DND-41 (cell line): Measurements from ENCODE around the gene PHF19.
A peak's percentile ranks its signal among the peaks of the same experiment; 100 is the strongest.

Source experiments
- ATAC-seq: fragments of 200-7000 bp; cut with Tn5 transposase; 3 replicates; pipeline ENCODE4 v1.9.1; 2021; ENCODE audit warnings: low read depth; ENCODE audit not compliant: insufficient read depth
- DNase-seq: peaks from one replicate; pipeline ENCODE4 v3.0.0-alpha.2; 2020
- H2AFZ ChIP-seq: 2 replicates; pipeline ENCODE4 v1.6.0; 2012; ENCODE audit warnings: low read depth, low read length
- H3K27ac ChIP-seq: 2 replicates; pipeline ENCODE4 v1.5.1; 2012; ENCODE audit warnings: low read length, inconsistent platforms
- H3K27me3 ChIP-seq: fragments of 200-600 bp; sonication (generic); 2 replicates; pipeline ENCODE4 v1.6.0; 2012; ENCODE audit warnings: low read length, mild to moderate bottlenecking, inconsistent platforms; ENCODE audit not compliant: insufficient read depth, poor library complexity
- H3K36me3 ChIP-seq: 2 replicates; pipeline ENCODE4 v1.5.1; 2012; ENCODE audit warnings: low read length, inconsistent platforms; ENCODE audit not compliant: insufficient read depth
- H3K4me1 ChIP-seq: 2 replicates; pipeline ENCODE4 v1.5.1; 2012; ENCODE audit warnings: mild to moderate bottlenecking, low read length; ENCODE audit not compliant: insufficient read depth
- H3K4me2 ChIP-seq: 2 replicates; pipeline ENCODE4 v1.6.0; 2012; ENCODE audit warnings: mild to moderate bottlenecking, moderate library complexity, low read length, inconsistent platforms; ENCODE audit not compliant: insufficient read depth
- H3K4me3 ChIP-seq, 2 experiments: fragments of 200-600 bp in 1 of 2; shearing (Covaris generic) in 1 of 2; 2 replicates each; pipeline ENCODE4 v1.5.1; 2012 to 2016; ENCODE audit warnings: inconsistent platforms in 2 of 2, low read length in 2 of 2, mild to moderate bottlenecking in 2 of 2, low read depth in 1 of 2, moderate library complexity in 1 of 2
- H3K79me2 ChIP-seq: 2 replicates; pipeline ENCODE4 v1.6.0; 2012; ENCODE audit warnings: low read length, inconsistent platforms; ENCODE audit not compliant: insufficient read depth
- H3K9ac ChIP-seq: 2 replicates; pipeline ENCODE4 v1.6.0; 2012; ENCODE audit warnings: low read depth, mild to moderate bottlenecking, inconsistent platforms, low read length, moderate library complexity
- H3K9me3 ChIP-seq: 2 replicates; pipeline ENCODE4 v1.5.1; 2012; ENCODE audit warnings: low read length, moderate library complexity, mild to moderate bottlenecking, inconsistent platforms; ENCODE audit not compliant: insufficient read depth, severe bottlenecking
- H4K20me1 ChIP-seq: 2 replicates; pipeline ENCODE4 v1.6.0; 2012; ENCODE audit warnings: low read length; ENCODE audit not compliant: insufficient read depth
- EZH2 ChIP-seq: IDR thresholded peaks from 3 replicates; pipeline ENCODE4 v1.6.1; 2012; ENCODE audit warnings: borderline replicate concordance, low read depth, mild to moderate bottlenecking, moderate library complexity, low read length, inconsistent platforms; ENCODE audit not compliant: severe bottlenecking
- TF ChIP-seq, protein P1 (sequence below): IDR thresholded peaks from 2 replicates; pipeline ENCODE4 v1.5.1; 2012; ENCODE audit warnings: borderline replicate concordance, low read length, moderate library complexity, mild to moderate bottlenecking; ENCODE audit not compliant: poor library complexity, severe bottlenecking; ENCODE audit errors: extremely low read depth

PHF19 gene

DNA sequence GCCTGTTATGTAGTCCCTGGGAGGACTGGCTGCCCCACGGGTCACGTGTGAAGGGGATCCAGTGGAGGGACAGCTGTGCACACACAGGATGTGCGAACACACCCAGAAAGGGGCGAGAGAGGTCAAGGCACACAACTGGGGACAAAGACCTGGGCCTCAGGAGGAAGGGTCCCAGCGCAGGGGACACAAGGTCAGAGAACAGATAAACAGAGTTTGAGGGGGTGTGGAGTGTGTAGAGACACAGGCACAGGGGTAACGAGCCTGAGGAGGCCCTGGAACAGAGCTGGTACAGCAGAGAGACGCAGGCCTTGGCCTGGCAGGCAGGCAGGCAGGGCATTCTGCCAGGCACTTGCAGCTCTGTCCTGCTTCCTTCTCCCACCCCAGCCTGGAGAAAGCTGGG is 19.5 kb downstream of the PHF19 start:
- peaks cover 89% of the 10 kb centered on the region for H3K36me3 ChIP-seq
- TF ChIP-seq, protein P1, sequence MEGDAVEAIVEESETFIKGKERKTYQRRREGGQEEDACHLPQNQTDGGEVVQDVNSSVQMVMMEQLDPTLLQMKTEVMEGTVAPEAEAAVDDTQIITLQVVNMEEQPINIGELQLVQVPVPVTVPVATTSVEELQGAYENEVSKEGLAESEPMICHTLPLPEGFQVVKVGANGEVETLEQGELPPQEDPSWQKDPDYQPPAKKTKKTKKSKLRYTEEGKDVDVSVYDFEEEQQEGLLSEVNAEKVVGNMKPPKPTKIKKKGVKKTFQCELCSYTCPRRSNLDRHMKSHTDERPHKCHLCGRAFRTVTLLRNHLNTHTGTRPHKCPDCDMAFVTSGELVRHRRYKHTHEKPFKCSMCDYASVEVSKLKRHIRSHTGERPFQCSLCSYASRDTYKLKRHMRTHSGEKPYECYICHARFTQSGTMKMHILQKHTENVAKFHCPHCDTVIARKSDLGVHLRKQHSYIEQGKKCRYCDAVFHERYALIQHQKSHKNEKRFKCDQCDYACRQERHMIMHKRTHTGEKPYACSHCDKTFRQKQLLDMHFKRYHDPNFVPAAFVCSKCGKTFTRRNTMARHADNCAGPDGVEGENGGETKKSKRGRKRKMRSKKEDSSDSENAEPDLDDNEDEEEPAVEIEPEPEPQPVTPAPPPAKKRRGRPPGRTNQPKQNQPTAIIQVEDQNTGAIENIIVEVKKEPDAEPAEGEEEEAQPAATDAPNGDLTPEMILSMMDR, result no peak
- no peak for TF ChIP-seq EZH2
- no peaks in the 10 kb centered on the region for H4K20me1 ChIP-seq
- ATAC-seq (no peak), DNase-seq (no peak)
- no peak overlapping the region for H3K4me3 ChIP-seq
- H2AFZ ChIP-seq, result no peak overlapping the region
- no peaks in the 10 kb centered on the region for H3K79me2 ChIP-seq
- H3K9me3 ChIP-seq, result no peaks in the 10 kb centered on the region
- no peak overlapping the region for H3K4me2 ChIP-seq
- H3K9ac ChIP-seq, result no peak overlapping the region
- no peaks in the 10 kb centered on the region for H3K4me1 ChIP-seq
- no peaks in the 10 kb centered on the region for H3K27me3 ChIP-seq
- no peak overlapping the region for H3K27ac ChIP-seq

DNA sequence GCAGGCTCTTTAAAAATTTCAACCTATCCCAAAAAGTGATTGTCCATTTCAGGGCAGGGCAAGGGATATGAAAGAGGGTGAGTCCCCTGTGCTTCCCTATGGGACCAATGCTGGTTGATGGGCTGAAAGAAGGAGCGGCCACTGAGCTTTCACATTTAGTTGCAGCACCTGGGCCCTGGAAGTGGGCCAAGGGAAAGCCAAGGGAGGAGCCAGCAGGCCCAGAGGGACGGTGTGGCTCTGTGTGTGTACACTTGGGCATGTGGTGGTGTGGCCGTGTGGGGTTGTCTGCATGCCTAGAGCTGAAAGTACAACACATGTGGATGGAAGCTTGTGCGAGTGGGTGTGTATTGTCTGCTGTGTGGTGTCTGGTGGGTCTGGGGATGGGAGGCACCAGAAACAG is 20.3 kb downstream of the PHF19 start:
- no peak overlapping the region for H2AFZ ChIP-seq
- H3K36me3 ChIP-seq, result peaks cover 87% of the 10 kb centered on the region
- H3K9ac ChIP-seq, result no peak overlapping the region
- DNase-seq, result no peak
- no peaks in the 10 kb centered on the region for H3K79me2 ChIP-seq
- H4K20me1 ChIP-seq, result no peaks in the 10 kb centered on the region
- no peaks in the 10 kb centered on the region for H3K9me3 ChIP-seq
- no peaks in the 10 kb centered on the region for H3K27me3 ChIP-seq
- ATAC-seq, result no peak
- no peak overlapping the region for H3K27ac ChIP-seq
- no peaks in the 10 kb centered on the region for H3K4me1 ChIP-seq
- no peak overlapping the region for H3K4me2 ChIP-seq
- TF ChIP-seq EZH2, result no peak
- TF ChIP-seq, protein P1, result no peak
- no peak overlapping the region for H3K4me3 ChIP-seq

DNA sequence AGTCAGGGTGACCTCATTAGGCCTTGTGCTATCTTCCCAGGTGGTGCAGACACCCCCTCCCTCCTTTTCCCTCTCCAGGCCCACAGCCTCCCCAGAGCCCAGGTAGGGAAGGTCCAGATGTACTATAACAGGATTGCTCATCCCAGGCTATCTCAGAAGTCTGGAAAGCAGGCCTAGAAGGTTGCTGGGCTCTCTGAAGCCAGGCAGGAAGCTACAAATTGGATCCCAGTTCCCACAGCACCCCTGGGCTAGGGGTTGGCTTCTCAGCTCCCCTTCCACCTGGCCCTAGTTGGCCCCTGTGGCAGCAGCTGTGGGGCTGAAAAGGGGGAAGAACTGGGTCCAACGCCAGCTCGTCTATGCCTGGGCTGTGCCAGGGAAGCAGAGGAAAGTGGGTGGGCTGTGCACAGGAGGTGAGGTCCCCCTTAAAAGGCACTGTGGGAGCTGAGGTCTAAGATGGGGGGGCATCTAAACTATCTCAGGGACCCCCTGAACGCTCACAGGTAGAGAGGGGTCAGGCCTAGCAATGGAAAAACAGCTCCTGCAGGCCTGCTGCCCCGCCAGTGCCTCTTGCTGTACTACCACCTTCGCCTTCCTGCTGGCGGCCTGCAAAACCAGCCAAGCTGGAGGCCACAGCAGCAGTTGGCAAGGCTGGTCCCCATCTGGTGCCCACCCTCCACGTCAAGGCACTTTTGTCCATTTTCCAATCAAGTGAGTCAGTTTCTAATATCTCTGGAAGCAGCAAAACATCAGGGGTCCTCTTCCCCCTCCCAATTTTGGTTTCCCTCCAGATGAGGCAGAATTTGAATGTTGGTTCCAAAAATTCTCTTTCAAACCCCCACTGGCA is 20.9 kb downstream of the PHF19 start:
- no peak overlapping the region for H2AFZ ChIP-seq
- H3K4me3 ChIP-seq, result no peak overlapping the region
- H3K9me3 ChIP-seq, result no peaks in the 10 kb centered on the region
- no peak overlapping the region for H3K9ac ChIP-seq
- no peaks in the 10 kb centered on the region for H3K4me1 ChIP-seq
- DNase-seq (no peak), ATAC-seq (peak; percentile 16)
- H3K27ac ChIP-seq, result no peak overlapping the region
- TF ChIP-seq, protein P1, result no peak
- no peak for TF ChIP-seq EZH2
- H3K36me3 ChIP-seq, result peaks cover 87% of the 10 kb centered on the region
- no peaks in the 10 kb centered on the region for H4K20me1 ChIP-seq
- H3K27me3 ChIP-seq, result no peaks in the 10 kb centered on the region
- no peaks in the 10 kb centered on the region for H3K79me2 ChIP-seq
- H3K4me2 ChIP-seq, result no peak overlapping the region
